ENCODE results near the gene DRD4.

The DRD4 gene

DNA sequence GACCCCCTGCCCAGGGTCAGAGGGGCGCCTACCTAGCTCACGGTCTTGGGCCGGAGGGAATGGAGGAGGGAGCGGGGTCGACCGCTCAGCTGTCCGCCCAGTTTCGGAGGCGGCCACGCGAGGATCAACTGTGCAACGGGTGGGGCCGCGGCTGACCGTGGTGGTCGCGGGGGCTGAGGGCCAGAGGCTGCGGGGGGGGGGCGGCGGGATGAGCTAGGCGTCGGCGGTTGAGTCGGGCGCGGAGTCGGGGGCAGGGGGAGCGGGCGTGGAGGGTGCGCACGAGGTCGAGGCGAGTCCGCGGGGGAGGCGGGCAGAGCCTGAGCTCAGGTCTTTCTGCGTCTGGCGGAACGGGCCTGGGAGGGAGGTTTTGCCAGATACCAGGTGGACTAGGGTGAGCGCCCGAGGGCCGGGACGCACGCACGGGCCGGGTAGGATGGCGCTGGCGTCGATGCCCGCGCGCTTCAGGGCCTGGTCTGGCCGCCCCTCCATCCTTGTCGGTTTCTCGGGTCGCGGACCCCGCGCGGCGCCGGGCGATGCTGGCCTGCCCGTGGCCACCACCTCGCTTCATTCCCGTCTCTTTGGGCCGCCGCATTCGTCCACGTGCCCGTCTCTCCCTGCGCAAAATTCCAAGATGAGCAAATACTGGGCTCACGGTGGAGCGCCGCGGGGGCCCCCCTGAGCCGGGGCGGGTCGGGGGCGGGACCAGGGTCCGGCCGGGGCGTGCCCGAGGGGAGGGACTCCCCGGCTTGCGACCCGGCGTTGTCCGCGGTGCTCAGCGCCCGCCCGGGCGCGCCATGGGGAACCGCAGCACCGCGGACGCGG, at the start of gene DRD4:
DRD4 (plus strand) TSS at position 759 of the 822 bp plus-strand sequence; CDS start at position 795, 36 bp downstream.
- no peaks in the 10 kb centered on the region for H3K9me3 Mint-ChIP-seq
- no peak for DNase-seq (ENCODE audit: low spot score in 2 of 2)
- peaks cover 13% of the 10 kb centered on the region for H3K27me3 Mint-ChIP-seq
- peak within 1 kb of the TSS; percentile 63 for H3K4me3 Mint-ChIP-seq
- peaks cover 5% of the 10 kb centered on the region for H3K36me3 Mint-ChIP-seq
- H3K27ac Mint-ChIP-seq, result peak within 1 kb of the TSS; percentile 58
- H3K4me1 Mint-ChIP-seq, result peaks cover 11% of the 10 kb centered on the region
- no peak for ATAC-seq (ENCODE audit: low read depth)

DNA sequence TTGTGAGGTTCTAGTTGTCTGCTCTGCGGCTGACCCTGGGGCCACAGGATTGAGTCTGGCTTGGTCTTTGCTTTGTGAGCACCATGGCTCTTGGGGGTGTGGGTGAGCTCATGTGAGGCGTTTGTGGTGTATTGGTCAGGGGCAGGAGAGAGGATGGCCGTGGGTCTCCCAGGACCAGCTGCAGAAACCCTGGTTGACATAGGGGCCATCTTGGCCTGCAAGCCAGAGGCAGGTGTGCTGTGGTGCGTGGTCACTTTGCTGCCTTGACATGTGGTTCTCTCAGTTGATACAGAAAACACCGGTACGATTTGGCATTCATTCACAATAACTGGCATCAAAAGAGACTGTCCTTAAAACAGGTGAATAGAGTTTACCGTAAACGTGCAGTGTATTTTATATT, 49.5 kb upstream of the DRD4 start:
- no peaks in the 10 kb centered on the region for H3K9me3 Mint-ChIP-seq
- no peaks in the 10 kb centered on the region for H3K4me1 Mint-ChIP-seq
- H3K36me3 Mint-ChIP-seq, result peaks cover 28% of the 10 kb centered on the region
- no peak for DNase-seq (ENCODE audit: low spot score in 2 of 2)
- ATAC-seq (ENCODE audit: low read depth), result no peak
- H3K4me3 Mint-ChIP-seq, result no peak overlapping the region
- no peaks in the 10 kb centered on the region for H3K27me3 Mint-ChIP-seq
- H3K27ac Mint-ChIP-seq, result no peak overlapping the region

DNA sequence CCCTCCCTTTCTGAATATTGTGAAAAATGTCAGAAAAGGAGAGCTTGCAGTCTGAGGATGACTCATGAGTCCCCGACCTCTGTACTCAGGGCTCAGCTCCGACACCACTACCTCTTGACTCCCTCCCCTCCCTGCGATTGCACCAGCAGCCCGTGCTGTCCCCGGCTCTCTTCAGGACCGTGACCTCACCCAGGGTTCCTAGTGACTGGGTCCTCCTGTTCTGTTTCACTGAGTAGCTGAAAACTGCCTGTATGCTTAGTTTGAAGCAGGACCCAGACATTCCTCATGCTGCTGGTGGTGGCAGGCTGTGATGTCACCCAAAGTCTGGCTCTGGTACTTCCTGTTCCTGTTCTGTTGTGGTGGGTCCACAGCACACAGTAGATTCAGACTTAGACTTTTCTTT, 49.1 kb upstream of the DRD4 start:
- Mint-ChIP-seq H3K27me3 (no peaks in the 10 kb centered on the region), H3K36me3 (peaks cover 29% of the 10 kb centered on the region), H3K4me1 (no peaks in the 10 kb centered on the region), H3K4me3 (no peak overlapping the region), H3K27ac (no peak overlapping the region), H3K9me3 (no peaks in the 10 kb centered on the region)
- DNase-seq (ENCODE audit: low spot score in 2 of 2), result no peak
- ATAC-seq (ENCODE audit: low read depth), result no peak

DNA sequence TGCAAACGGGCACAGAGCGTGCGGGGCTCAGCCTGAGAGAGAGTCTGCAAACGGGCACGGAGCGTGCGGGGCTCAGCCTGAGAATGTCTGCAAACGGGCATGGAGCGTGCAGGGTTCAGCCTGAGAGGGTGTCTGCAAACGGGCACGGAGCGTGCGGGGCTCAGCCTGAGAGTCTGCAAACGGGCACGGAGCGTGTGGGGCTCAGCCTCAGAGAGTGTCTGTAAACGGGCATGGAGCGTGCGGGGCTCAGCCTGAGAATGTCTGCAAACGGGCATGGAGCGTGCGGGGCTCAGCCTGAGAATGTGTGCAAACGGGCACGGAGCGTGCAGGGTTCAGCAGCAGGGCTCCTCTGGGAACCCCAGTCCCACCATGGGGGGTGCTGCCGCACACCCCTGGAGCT, 47.3 kb upstream of the DRD4 start:
- peaks cover 35% of the 10 kb centered on the region for H3K36me3 Mint-ChIP-seq
- no peak for ATAC-seq (ENCODE audit: low read depth)
- no peak overlapping the region for H3K4me3 Mint-ChIP-seq
- H3K27ac Mint-ChIP-seq, result no peak overlapping the region
- H3K9me3 Mint-ChIP-seq, result no peaks in the 10 kb centered on the region
- DNase-seq (ENCODE audit: low spot score in 2 of 2), result no peak
- H3K4me1 Mint-ChIP-seq, result no peaks in the 10 kb centered on the region
- H3K27me3 Mint-ChIP-seq, result no peaks in the 10 kb centered on the region

DNA sequence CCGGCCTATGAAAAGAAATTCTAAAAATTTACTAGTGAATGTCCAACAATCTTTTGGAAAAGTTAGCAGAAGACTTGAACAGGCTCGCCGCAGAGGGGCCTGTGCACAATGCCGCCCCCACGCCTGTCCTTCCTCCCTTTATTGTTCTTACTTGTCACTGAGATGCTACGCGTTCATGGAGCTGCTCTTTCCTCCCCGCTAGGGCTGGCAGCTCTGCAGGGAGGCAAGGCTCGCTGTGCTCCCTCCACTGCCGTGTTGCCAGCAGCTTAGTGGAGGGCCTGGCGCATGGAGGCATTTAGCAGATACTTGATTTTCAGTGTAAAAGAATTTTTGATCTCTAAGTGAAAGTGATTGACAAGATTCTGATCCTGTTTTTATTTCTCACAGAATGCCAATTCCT, 46.1 kb upstream of the DRD4 start:
- Mint-ChIP-seq H3K9me3 (no peaks in the 10 kb centered on the region), H3K27ac (no peak overlapping the region), H3K4me1 (no peaks in the 10 kb centered on the region), H3K27me3 (no peaks in the 10 kb centered on the region), H3K4me3 (no peak overlapping the region), H3K36me3 (peaks cover 34% of the 10 kb centered on the region)
- DNase-seq (ENCODE audit: low spot score in 2 of 2), result no peak
- ATAC-seq (ENCODE audit: low read depth), result no peak

DNA sequence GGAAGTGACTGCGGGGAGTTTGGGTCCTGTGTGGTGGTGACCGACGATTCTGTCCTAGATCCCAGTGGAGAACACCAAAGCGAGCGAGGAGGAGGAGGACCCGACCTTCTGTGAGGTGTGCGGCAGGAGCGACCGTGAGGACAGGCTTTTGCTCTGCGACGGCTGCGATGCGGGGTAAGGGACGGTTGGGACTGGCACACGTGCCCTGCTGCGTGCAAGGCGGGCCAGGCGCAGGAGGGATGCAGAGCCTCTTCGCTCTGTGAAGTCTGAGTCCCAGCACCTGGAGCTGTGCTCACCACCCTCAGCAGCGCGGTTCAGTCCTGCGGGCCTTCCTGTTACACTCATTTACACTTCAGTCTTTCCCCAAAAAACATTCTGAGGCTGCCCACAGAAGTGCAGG, 44.6 kb upstream of the DRD4 start:
- Mint-ChIP-seq H3K4me3 (no peak overlapping the region), H3K36me3 (peaks cover 32% of the 10 kb centered on the region), H3K27me3 (no peaks in the 10 kb centered on the region), H3K27ac (no peak overlapping the region), H3K9me3 (no peaks in the 10 kb centered on the region), H3K4me1 (no peaks in the 10 kb centered on the region)
- ATAC-seq (ENCODE audit: low read depth) (no peak), DNase-seq (ENCODE audit: low spot score in 2 of 2) (no peak)

DNA sequence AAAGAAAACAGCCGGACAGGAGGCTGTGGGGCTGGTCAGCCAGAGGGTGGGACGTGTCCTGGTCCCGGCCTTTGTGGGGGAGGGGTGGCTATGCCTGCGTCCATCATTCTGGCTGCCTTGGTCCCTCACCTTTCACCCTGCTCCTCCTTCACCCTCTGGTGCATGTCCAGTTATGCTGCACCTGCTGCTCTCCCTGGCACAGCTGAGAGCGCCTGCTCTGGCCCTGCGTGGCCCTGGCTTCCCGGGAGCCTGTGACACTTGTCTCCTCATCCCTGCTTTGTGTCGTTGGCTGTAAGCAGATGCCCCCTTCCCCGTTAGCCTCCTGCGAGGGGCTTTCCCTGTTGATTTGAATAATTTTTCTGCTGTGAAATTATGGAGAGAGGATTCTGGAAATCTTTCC, 44.2 kb upstream of the DRD4 start:
- Mint-ChIP-seq H3K4me1 (no peaks in the 10 kb centered on the region), H3K36me3 (peaks cover 31% of the 10 kb centered on the region), H3K4me3 (no peak overlapping the region), H3K9me3 (no peaks in the 10 kb centered on the region), H3K27ac (no peak overlapping the region), H3K27me3 (no peaks in the 10 kb centered on the region)
- DNase-seq (ENCODE audit: low spot score in 2 of 2) (no peak), ATAC-seq (ENCODE audit: low read depth) (no peak)

DNA sequence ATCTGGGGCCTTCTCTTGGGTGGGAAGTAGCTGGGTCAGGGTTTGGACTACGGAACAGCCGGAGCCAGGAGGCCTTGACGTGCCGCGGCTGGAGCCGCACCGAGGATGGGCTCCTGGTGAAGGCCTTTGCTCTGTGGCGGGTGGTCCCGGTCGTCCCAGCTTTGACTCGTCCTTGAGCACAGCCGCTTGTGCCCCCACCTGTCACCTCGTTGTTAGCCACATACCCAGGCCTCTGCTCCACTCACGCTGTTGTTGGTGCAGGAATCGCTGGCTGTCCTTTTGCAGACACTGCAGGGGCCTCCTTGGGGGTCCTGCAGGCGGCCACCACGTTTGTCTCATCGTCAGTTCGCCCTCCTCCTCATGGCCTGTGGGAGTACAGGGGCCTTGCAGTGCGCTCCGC, 43.7 kb upstream of the DRD4 start:
- ATAC-seq (ENCODE audit: low read depth), result no peak

DNA sequence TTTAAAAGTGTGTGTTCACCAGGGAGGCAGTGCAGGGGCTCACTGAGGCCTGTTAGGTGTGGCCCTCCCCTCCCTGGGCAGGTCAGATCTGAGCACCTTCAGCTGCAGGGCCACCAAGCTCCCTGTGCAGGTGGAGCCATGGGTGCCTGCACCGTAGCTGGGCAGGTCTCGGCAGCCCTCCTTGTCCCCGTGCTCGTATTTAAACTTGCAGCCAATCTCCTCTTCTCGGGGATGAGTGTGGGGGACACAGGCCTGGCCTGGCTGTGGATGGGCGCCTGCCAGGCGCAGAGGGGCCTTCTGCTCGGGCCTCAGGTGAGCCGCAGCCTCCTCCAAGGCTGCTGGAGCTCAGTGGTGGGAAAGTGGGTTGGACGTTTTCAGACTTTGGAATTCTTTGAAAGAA, 41.7 kb upstream of the DRD4 start:
- Mint-ChIP-seq H3K36me3 (peaks cover 22% of the 10 kb centered on the region), H3K27ac (no peak overlapping the region), H3K4me3 (no peak overlapping the region), H3K4me1 (no peaks in the 10 kb centered on the region), H3K27me3 (no peaks in the 10 kb centered on the region), H3K9me3 (no peaks in the 10 kb centered on the region)
- no peak for ATAC-seq (ENCODE audit: low read depth)
- no peak for DNase-seq (ENCODE audit: low spot score in 2 of 2)

More for the DNA sequence above, 43.7 kb upstream of the DRD4 start:
- no peaks in the 10 kb centered on the region for H3K27me3 Mint-ChIP-seq
- no peak for DNase-seq (ENCODE audit: low spot score in 2 of 2)
- H3K4me1 Mint-ChIP-seq, result no peaks in the 10 kb centered on the region
- H3K36me3 Mint-ChIP-seq, result peaks cover 28% of the 10 kb centered on the region
- no peaks in the 10 kb centered on the region for H3K9me3 Mint-ChIP-seq
- H3K27ac Mint-ChIP-seq, result no peak overlapping the region
- H3K4me3 Mint-ChIP-seq, result no peak overlapping the region

DNA sequence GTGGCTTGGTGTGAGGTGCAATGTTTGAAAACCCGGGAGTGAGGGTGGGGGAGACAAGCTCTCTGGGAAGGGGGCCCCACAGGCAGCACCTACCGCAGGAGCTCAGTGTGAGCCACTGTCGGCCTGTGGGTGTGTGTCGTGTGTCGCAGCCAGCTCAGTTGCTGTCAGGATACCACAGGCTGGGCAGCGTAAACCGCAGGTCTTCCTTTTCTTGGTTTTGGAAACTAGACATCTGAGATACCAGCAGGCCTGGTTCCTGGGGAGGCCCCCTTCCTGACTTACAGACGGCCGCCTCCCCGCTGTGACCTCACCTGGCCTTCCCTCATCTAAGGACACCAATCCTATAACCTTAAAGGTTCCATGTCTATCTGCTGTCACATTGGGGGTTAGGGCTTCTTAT, 40.7 kb upstream of the DRD4 start:
- H3K36me3 Mint-ChIP-seq, result peaks cover 22% of the 10 kb centered on the region
- no peaks in the 10 kb centered on the region for H3K4me1 Mint-ChIP-seq
- no peaks in the 10 kb centered on the region for H3K27me3 Mint-ChIP-seq
- DNase-seq (ENCODE audit: low spot score in 2 of 2) (no peak), ATAC-seq (ENCODE audit: low read depth) (no peak)
- H3K4me3 Mint-ChIP-seq, result no peak overlapping the region
- H3K9me3 Mint-ChIP-seq, result no peaks in the 10 kb centered on the region
- no peak overlapping the region for H3K27ac Mint-ChIP-seq

DNA sequence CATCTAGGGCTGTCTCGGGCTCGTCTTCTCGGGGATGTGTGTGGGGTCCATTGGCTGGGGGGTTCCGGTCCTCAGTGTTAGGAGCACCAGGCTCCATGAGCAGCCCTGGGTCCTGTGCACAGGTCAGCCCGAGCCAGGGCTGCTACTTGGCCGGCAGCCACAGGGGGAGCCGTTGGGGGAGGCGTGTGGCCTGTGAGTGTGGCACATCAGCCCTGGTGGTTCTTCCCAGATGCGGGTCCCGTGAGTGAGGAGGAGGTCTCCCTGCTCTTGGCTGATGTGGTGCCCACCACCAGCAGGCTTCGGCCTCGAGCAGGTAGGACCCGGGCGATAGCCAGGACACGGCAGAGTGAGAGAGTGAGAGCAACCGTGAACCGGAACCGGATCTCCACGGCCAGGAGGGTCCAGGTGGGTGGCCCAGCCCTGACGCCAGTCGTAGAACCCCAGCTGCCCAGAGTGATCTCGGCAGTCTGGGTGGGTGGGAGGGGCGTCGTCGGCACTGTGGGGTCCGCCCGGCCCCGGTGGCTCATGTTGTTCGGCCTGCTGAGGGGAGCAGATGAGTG, 39.8 kb upstream of the DRD4 start:
- Mint-ChIP-seq H3K36me3 (peaks cover 27% of the 10 kb centered on the region), H3K27ac (no peak overlapping the region), H3K4me3 (no peak overlapping the region), H3K4me1 (no peaks in the 10 kb centered on the region), H3K27me3 (no peaks in the 10 kb centered on the region), H3K9me3 (no peaks in the 10 kb centered on the region)
- no peak for ATAC-seq (ENCODE audit: low read depth)
- DNase-seq (ENCODE audit: low spot score in 2 of 2), result no peak

DNA sequence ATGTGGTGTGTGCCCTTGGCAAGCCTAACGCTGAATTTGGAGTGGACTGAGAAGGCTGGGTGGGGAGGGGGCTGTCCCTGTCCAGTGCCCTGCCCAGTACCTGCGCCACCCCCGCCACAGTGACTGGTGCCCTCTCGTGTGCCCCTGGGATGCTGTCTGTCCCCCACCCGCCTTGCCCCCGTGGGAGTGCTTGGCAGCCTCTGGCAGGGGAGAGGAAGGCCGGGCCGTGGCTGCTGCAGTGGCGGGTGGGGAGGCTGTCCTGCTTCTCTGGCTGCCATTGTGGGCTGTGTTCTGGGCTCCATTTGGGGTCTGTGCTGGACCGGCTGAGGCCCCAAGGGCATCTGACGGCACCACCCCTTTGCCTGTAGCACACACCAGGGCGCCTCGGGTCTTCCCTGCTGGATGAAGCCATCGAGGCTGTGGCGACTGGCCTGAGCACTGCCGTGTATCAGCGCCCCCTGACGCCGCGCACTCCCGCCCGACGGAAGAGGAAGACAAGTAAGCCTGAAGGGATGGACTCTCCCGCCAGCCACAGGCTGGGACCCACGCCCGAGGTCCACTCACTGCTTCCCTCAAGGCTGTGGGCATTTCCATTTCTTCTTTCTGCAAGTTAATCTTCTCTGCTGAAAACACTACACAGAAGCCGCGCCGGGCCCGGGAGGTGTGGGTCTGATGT, 38.9 kb upstream of the DRD4 start:
- Mint-ChIP-seq H3K27me3 (no peaks in the 10 kb centered on the region), H3K9me3 (no peaks in the 10 kb centered on the region), H3K4me1 (no peaks in the 10 kb centered on the region), H3K36me3 (peaks cover 20% of the 10 kb centered on the region), H3K4me3 (no peak overlapping the region), H3K27ac (no peak overlapping the region)
- ATAC-seq (ENCODE audit: low read depth), result no peak
- no peak for DNase-seq (ENCODE audit: low spot score in 2 of 2)

DNA sequence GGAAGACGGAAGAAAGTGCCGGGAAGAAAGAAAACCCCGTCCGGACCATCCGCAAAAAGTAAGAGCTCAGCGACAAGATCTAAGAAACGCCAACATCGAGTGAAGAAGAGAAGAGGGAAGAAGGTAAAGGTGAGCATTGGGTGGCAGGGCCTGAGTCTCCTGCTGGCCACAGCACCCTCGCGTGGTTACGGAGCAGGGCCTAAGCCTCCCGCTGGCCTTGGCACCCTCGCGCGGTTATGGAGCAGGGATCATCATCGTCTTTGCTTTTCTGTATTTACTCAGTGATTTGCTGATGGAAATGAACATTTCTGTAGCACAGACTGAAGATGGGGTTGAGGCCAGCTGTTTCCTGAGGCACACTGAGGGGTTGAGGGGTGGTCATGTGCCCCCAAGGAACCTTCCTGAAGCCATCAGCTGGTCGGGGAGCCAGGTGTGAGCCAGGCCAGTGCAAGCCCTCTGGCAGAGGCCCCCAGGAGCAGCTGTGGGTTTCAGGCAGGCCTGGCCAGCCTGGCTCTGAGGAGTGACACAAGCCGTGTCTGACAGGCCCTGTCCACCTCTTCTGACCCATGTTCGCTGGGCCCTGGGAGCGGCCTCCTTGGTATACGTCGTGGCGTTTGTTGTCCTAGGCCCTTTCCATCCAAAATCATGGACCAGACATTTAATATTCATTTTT, 35.4 kb upstream of the DRD4 start:
- no peaks in the 10 kb centered on the region for H3K9me3 Mint-ChIP-seq
- no peaks in the 10 kb centered on the region for H3K27me3 Mint-ChIP-seq
- DNase-seq (ENCODE audit: low spot score in 2 of 2) (no peak), ATAC-seq (ENCODE audit: low read depth) (no peak)
- H3K27ac Mint-ChIP-seq, result no peak overlapping the region
- H3K4me1 Mint-ChIP-seq, result no peaks in the 10 kb centered on the region
- peaks cover 25% of the 10 kb centered on the region for H3K36me3 Mint-ChIP-seq
- H3K4me3 Mint-ChIP-seq, result no peak overlapping the region

DNA sequence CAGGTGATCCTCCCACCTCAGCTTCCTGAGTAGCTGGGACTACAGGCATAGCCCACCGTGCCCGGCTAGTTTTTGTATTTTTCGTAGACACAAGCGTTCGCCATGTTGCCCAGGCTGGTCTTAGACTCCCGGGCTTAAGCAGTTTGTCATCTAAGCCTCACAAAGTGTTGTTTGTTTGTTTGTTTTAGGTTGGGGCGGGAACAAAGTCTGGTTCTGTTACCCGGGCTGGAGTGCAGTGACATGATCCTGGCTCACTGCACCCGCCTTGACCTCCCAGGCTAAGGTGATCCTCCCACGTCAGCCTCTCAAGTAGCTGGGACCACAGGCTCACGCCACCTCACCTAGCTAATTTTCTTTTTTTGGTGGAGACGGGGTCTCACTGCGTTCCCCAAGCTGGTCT, 33.9 kb upstream of the DRD4 start:
- H3K4me1 Mint-ChIP-seq, result no peaks in the 10 kb centered on the region
- no peak for DNase-seq (ENCODE audit: low spot score in 2 of 2)
- H3K27ac Mint-ChIP-seq, result no peak overlapping the region
- H3K27me3 Mint-ChIP-seq, result no peaks in the 10 kb centered on the region
- peaks cover 21% of the 10 kb centered on the region for H3K36me3 Mint-ChIP-seq
- no peaks in the 10 kb centered on the region for H3K9me3 Mint-ChIP-seq
- no peak overlapping the region for H3K4me3 Mint-ChIP-seq
- no peak for ATAC-seq (ENCODE audit: low read depth)
